LNCAP (cell line): ENCODE measurements around the gene ZFHX3.

ENCODE experiments used
- CTCF ChIP-seq: fragments of 450-650 bp; IDR thresholded peaks from 2 replicates; pipeline ENCODE4 v1.5.1; 2017; ENCODE audit warnings: mild to moderate bottlenecking

The ZFHX3 gene

GRCh38 chr16:72736074-72736473 is 311.9 kb downstream of the ZFHX3 start:
- TF ChIP-seq CTCF, result no peak
